Limb (tissue), 2 donors: ENCODE results near the gene RGS19.

ENCODE experiments used
- DNase-seq, 2 donors: peaks; one replicate each; pipeline ENCODE4 v3.0.0-alpha.2; 2016; ENCODE audit errors: extremely low spot score in 2 of 2

RGS19 gene

DNA sequence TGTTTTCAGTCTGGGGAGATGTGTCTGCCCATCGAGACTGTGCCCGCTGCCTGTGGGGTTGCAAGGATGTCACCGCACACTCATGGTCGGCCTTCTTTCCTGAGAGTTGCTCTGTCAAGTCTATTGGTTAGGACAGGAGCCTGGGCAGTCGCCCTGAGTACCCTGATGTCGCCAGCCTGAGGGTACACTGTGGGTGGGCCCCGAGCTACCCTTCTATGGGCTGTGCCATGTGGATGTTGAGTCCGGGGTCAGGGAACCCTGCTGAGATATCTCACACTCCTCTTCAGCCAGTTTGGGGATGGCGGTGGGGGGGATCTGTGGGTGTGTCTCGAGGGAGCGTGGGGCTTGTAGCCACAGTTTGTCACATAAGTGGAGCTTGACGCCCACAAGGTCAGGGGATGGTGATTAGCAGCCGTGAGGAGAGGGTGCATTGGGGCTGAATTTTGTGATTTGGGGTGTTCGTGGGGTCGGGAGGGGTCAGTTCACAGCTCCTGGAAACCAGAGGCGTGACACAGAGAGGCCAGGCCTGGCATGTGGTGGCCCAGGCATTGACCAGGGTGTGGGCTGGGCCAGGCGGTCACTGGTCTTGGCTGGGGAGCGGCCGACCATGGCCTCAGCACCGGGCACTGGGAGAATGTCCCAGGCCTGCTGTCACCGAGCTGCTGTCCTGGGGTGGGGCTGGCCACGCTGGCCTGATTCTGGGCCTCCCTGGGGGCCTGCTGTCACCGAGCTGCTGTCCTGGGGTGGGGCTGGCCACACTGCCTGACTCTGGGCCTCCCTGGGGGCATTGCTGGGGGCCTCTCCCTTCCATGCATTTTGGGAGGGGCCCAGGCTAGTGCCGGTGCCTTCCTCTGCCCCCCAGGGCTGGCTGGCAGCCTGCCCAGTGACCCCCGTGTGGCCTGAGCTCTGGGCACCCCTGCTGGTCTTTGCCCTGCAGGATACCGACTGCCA, 29.7 kb upstream of the RGS19 start:
- DNase-seq = no peak

DNA sequence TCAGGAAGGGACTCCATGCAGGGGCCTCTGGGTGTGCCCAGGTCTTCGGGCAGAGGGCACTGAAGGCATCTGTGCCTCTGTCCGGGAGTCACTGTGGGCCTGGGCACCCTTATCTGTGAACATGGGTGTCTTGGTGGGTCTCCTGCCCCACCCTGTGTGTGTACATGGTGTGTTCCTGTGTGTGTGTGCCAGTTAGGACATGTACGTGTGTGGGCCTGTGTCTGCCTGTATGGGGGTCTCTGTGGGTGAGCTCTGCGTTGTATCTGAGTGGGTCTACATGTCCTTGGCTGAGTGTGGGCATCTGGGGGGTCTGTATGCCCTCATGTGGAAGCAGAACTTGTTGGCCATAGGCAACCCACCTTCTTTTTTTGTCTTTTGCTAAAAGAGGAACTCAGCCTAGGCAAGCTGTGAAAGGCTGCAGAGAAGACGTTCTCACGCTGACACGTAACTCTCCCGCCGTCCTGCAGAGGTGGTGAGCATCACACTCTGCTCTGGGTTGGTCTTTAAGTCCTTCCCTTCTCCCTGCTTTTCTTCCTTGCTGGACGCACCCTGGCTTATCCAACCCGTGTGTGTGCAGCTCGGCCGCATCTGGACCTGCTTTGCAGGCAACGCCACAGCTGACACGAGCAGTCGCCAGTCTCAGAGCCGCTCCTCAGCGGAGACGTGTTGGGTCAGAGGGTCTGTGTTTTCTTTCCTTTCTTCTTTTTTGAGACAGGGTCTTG, 28.6 kb upstream of the RGS19 start:
- no peak for DNase-seq

DNA sequence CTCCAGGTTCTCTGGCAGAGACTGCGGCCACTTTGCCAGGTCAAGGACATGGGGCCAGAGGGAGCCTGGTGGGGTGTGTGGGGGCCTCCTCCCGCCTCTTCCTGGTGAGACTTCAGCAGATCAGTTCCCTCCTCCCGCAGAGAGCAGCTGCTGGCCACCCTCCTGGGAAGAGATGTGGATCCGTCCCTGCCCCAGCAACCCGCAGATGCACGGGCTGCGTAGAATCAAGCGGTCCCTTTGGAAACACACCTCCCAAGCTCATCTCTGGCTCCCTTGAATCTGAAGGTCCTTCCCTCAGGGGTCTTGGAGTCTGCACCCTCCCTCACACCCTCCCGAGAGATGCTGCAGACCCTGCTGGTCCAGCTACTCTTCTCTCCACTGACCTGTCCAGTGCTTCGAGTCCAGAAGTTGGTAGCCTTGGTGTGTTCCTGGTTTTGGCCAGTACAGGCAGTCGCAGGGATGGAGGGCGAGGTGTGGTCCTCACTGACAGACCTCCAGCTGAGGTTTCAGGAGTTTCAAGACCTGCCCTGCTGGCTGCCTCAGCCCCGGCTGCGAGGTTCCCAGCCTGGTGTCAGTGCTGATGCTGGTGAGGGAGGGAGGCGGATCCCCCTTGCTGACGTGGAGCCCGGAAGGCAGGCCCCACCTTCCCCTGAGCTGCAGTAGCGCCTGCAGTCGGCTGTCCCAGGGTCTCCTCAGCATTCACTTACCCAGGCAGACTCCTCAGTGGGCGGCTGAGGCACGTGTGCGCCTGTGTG, 27.8 kb upstream of the RGS19 start, which contains the start of gene NPBWR2:
TSS of gene NPBWR2 (minus strand) at position 585 of the 755 bp plus-strand sequence. CDS start 734 bp downstream, outside the sequence.
- DNase-seq = no peak

DNA sequence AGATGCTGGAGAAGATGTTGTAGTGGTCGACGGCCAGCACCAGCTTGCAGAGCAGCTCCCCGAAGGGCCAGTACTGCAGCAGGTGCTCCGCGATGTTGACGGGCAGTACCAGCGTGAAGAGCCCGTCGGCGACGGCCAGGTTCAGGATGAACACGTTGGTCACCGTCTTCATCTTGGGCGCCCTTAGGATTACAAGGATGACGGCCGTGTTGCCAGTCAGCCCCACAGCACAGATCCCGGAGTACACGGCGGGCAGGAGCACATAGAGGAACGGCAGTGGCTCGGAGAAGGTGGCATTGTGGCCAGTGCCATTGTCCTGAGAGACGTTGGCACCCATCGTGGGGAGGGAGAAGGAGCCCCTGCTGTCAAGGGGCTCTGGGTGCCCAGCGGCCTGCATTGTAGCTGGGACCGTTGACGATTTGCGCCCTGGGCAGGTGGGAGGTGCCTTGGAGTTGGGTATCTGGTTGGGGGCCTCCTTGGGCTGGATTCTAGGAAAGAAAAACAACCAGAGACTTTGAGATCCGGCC, 27.2 kb upstream of the RGS19 start:
- no peak for DNase-seq

DNA sequence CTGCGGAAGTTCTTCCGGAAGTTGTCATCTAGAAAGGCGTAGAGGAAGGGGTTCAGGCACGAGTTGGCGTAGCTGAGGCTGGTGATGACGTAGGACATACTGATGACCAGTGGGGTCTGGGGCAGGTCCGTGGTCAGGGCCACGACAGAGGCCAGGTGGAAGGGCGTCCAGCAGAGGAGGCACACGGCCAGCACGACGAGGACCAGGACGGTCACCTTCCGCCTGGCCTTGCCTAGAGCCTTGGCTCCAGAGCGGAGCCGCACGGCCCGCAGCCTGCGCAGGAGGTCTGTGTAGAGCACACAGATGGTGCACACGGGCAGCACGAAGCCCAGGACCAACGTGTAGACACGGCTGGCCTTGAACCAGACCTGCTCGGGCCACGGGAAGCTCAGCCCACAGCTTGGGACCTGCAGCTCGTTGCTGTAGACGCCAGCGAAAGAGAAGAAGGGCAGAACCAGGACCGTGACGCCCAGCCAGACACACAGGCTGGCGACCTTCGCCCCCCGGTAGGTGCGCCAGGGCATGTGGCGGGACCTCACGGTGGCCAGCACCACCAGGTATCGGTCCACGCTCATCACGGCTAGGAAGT, 26.6 kb upstream of the RGS19 start:
- DNase-seq = no peak

DNA sequence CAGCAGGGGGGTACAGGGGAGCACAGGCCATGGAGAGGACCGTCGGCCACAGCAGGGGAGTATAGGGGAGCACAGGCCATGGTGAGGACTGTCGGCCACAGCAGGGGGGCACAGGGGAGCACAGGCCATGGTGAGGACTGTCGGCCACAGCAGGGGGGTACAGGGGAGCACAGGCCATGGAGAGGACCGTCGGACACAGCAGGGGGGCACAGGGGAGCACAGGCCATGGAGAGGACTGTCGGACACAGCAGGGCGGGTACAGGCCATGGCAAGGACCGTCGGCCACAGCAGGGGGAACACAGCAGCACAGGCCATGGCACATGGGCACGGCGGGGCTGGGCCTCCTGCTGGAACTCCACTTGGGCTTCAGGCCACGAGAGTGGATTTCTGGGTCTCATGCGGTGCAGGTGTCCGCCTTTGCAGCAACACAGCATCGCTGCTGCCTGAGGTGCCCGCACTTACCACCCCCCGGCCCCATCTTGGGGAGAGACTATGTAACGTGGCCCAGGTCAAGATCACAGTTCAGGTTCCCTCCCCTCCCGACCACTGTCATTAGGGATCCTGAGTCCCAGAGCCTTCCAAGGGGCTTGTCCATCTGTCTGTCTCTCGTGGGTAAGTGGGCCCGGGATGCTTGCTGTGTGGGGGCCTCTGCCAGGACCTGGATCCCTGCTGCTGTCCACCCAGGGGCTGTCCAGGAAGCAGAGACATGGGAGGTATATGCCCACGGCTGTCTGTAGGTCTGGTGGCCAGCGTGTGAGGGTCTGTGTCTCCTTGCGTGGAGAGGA, 25.5 kb upstream of the RGS19 start:
- no peak for DNase-seq

DNA sequence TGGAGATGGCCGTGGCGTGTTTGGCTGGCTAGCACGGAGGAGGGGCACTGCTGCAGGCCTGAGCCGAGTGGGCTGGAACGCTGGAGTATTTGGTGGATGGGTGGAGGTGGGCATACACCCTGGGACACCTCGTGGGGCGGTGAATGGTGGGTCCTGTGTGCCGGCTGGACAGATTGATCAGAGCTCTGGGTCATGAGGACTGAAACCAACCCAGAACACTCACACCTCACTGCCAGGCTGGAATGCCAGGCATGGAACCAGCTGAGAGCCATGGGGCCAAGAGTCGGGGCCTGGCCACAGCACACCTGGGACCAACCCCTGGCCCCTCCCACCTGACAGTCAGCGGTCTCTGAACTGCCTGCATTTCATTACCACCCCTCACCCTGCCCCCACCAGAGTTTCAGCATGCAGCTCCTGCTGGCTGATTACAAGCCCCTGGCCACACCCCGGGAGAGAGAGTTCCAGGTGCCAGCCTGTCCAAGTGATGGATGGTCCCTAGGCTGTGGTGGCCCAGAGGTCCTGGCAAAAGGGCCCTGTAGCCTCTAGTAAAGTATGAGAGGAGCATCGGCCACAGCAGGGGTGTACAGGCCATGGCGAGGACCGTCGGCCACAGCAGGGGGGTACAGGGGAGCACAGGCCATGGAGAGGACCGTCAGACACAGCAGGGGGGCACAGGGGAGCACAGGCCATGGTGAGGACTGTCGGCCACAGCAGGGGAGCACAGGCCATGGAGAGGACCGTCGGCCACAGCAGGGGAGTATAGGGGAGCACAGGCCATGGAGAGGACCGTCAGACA, 24.8 kb upstream of the RGS19 start:
- no peak for DNase-seq

DNA sequence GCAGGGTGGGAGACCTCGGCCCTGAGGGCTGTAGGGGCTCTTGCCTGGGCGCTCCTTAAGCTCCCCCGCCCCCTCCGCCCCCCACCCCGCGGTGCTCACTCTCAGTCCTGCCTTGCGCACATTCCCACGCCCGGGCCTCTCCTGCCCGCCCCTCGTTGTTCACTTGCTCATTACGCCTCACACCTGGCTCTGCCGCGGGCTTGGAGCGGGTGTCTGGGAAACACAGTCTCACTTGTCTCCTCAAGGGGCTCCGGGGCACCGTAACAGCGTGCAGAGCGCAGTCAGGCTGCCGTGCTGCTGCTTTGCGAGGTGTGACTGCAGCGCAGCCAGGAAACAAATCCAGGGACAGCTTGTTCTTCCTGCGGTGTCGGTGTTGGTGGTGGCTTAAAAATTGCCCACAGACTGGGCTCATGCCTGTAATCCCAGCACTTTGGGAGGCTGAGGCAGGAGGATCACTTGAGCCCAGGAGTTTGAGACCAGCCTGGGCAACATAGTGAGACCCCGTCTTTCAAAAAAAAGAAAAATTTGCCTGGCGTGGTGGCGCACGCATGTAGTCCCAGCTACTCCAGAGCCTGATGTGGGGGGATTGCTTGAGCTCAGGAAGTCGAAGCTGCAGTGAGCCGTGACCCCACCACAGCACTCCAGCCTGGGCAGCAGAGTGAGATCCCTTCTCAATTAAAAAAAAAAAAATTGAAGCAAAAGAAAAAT, 23.5 kb upstream of the RGS19 start:
- peak in 1 of 2 donors; percentile 63 for DNase-seq

DNA sequence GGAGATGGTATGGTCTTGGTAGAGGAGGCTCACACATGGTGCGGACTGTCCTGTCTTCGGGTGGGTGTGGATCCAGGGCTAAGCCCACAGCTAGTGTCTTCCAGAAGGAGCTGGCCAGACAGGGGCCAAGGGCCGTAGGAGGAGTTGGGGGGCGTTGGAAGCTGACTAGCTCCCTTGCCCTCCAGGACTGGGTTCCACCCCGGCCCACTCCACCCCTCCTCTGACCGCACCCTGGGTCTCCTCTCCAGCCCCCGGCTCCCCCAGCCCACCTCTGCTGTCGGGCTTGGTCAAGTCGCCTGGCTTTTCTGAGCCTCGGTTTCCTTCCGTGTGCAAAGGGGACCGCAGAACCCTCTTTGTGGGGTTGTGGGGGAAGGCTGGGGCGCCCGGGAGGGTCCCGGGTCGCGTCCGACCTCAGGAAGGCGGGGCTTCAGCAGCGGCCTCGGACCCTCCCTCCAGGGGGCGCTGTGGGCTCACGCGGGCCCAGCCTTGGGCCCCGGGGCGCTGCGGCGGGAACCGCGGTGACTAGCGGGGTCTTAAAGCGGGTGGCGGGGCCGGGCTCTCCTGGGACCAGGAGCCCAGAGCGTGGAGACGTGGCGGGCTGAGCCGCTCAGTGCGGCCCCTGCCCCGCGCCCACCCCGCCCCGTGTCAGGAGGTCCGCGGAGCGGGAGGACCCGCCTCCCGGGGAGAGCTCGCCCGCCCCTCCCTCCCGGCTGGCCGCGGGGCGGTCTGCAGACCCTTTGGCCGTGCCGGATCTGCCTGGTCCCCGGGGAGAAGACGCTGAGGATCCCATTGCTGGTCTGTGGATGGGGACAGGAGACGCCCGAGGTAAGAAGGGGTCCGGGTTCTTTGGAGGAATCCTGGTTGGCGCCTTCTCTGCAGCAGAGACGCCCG, 22.7 kb upstream of the RGS19 start:
- DNase-seq = peak in 1 of 2 donors; percentile 71

DNA sequence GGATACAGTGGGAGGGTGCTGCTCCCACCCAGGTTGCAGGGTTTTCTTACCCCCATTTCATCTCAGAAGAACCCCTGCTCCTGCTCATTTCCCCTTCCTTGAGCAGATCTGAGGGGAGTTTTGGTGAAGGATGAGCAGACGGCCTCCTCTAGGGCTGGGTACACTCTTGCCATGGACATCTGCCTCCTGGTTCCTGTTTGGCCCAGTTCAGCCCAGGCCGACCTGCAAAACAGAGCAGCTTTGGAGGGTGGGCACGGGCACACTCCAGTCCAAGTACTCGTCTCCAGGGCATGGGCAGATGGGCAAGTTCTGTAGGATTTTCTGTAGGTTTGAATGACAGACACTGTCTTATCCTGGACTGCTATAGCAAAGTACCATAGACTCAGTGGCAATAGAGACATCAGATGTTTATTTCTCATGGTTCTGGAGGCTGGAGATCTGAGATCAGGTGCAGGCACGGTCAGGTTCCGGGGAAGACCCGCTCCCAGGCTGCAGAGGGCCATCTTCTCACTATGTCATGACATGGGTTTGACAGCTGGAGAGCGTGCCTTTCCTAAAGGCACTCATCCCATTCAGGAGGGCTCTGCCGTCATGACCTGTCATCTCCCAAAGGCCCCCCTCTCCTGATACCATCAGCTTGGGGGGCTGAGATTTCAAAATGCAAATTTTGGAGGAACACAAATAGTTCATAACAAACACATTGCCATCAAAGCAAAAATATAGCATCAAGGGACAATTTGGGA, 21.8 kb upstream of the RGS19 start:
- DNase-seq = no peak

DNA sequence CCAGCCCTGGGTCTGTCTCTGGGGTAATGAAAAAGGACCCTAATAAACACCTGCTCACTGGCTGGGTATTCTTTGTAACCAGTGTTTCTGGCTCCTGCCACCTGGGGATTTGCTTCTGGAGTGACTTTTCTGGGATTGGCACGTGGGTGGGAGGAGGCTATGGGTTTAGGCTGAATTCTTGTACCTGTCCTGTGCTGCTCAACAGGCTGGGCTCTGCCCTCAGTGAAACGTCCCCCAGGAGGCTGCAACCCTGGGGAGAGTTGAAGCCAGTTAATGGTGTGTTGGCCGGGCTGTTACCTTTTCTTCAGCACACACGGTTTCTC, 21.2 kb upstream of the RGS19 start:
- no peak for DNase-seq

DNA sequence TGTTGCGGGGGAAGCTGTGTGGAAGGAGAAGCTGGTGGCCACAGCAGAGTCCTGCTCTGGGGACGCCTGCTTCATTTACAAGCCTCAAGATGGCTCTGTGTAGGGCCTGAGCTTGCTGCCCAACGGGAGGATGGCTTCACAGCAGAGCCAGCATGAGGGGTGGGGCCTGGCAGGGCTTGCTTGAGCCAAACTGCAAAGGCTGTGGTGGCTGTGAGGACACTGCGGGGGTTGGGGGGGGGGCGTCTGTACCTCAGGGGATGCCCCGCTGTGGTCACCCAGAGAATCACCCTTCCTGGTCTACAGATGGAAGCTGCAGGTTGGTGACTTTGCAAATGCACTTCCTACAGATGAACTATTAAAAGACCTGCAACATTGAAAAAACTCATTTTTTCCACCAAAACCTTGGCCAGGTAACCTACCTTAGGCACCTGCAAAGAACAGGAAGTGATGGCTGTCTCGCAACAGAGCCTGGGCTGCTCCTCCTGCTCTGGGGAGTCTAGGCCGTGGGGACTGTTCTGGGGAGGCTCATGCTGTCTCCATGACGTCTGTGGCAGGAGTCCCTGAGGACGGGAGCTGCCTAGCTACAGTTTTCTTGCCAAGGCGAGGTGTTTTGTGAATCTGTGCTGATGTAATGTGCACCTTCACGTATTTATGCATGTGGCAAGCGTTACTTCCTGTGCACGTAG, 20.7 kb upstream of the RGS19 start:
- no peak for DNase-seq

DNA sequence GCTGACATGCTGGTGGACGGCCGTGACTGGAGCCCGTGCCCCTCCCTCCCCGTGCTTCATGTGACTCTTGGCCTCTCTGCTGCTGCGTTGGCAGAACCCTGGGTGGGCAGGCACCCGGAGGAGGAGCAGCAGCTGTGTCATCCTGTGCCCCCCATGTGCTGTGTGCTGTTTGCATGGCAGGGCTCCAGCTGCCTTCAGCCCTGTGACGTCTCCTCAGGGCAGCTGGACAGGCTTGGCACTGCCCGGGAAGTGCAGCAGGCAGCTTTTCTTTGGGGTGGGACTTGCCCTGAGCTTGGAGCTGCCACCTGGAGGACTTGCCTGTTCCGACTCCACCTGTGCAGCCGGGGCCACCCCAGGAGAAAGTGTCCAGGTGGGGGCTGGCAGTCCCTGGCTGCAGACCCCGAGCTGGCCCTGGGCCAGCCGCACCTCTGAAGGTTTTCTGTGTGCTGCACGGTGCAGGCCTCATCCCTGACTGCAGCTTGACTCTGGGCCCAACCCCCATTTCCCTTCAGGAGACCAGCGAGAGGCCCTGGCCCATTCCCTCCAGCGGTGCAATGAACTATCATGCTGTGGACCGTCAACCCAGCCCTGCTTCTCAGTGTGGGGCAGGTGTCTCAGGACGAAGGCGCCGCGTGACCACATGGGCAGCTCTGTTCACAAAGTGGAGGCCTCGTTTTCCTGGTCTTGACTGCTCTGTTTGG, 19.9 kb upstream of the RGS19 start:
- DNase-seq = no peak

DNA sequence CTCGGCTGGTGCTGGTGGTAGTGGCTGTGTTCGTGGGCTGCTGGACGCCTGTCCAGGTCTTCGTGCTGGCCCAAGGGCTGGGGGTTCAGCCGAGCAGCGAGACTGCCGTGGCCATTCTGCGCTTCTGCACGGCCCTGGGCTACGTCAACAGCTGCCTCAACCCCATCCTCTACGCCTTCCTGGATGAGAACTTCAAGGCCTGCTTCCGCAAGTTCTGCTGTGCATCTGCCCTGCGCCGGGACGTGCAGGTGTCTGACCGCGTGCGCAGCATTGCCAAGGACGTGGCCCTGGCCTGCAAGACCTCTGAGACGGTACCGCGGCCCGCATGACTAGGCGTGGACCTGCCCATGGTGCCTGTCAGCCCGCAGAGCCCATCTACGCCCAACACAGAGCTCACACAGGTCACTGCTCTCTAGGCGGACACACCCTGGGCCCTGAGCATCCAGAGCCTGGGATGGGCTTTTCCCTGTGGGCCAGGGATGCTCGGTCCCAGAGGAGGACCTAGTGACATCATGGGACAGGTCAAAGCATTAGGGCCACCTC, 19.2 kb upstream of the RGS19 start:
- DNase-seq = no peak

DNA sequence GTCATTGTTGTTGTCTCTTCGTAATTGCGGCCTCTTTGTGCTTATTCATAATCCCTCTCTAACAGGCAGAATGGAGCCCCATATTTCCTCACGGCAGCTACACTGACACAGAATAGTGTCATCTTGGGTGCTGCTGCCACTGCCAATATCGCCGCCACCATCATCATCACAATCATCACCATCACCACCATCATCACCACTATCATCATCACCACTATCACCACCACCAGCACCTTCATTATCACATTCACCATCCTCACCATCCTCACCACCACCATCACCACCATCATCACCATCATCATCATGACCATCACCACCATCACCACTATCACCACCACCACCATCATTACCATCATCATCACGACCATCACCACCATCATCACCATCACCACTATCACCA, 17.2 kb upstream of the RGS19 start:
- no peak for DNase-seq

DNA sequence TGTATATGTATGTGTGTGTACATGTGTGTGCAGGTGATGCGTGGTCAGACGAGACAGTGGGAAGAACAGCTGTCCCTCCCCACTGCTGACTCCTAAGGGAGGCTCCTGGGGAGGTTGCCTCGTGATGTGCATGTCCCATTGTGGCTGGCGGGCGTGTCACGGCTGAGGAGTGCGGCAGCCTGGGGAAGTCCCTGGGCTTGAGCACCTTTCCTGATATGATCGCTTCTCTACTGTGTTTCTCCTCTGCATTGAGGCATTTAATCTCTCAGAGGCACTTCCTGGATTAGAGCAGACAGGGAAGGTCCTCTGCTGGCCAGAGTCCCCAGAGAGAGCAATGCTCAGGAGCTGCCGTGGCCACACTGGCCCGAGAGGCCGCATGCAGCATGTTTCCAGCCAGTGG, 16.6 kb upstream of the RGS19 start:
- DNase-seq = no peak
